NK-92 (cell line): ENCODE data around the gene CTNND1.
"Not testable (repeated sequence)": the region's sequence is repeated elsewhere in the genome, so short reads cannot be mapped to it uniquely, and the experiment has no call there.

Experiments used
- DNase-seq: peaks from one replicate; lab custom pipeline; 2025; ENCODE audit not compliant: unreplicated experiment; lab: John Stamatoyannopoulos, UW

CTNND1 gene

GRCh38 chr11:57788703-57789088, 27.1 kb downstream of the CTNND1 start:
- DNase-seq, result no peak

- DNase-seq, result no peak
These were observed 29.9 kb downstream of the CTNND1 start for GRCh38 chr11:57791321-57792059.

GRCh38 chr11:57792060-57792541, 30.5 kb downstream of the CTNND1 start:
- DNase-seq, result no peak

GRCh38 chr11:57792870-57793269, 31.3 kb downstream of the CTNND1 start:
- DNase-seq, result no peak

- no peak for DNase-seq
These were observed 31.9 kb downstream of the CTNND1 start for GRCh38 chr11:57793351-57794115.

- no peak for DNase-seq
These were observed 37.4 kb downstream of the CTNND1 start for GRCh38 chr11:57798905-57799559.

GRCh38 chr11:57800444-57801182, 39.0 kb downstream of the CTNND1 start:
- DNase-seq, result no peak

GRCh38 chr11:57801183-57801485, 39.5 kb downstream of the CTNND1 start:
- DNase-seq, result no peak

GRCh38 chr11:57802411-57802810, 40.8 kb downstream of the CTNND1 start:
- DNase-seq, result no peak

- DNase-seq, result no peak
These were observed 42.9 kb downstream of the CTNND1 start for GRCh38 chr11:57804466-57804865.

GRCh38 chr11:57805780-57806179, 44.2 kb downstream of the CTNND1 start:
- DNase-seq, result no peak

- DNase-seq, result no peak
These were observed 51.0 kb downstream of the CTNND1 start for GRCh38 chr11:57812634-57813033.

- no peak for DNase-seq
These were observed 53.9 kb downstream of the CTNND1 start for GRCh38 chr11:57815476-57815875.

- no peak for DNase-seq
These were observed 54.3 kb downstream of the CTNND1 start for GRCh38 chr11:57815877-57816276.

GRCh38 chr11:57818812-57819211, 57.2 kb downstream of the CTNND1 start:
- no peak for DNase-seq

GRCh38 chr11:57819252-57819979, 57.8 kb downstream of the CTNND1 start:
- no peak for DNase-seq

GRCh38 chr11:57823859-57824258, 62.3 kb downstream of the CTNND1 start:
- no peak for DNase-seq

- DNase-seq, result no peak
These were observed 73.2 kb downstream of the CTNND1 start for GRCh38 chr11:57834852-57835251.

GRCh38 chr11:57838609-57839008, 77.0 kb downstream of the CTNND1 start:
- DNase-seq, result not testable (repeated sequence)

GRCh38 chr11:57842873-57843272, 81.3 kb downstream of the CTNND1 start:
- DNase-seq, result no peak

- DNase-seq, result no peak
These were observed 106.4 kb downstream of the CTNND1 start for GRCh38 chr11:57867966-57868365.
